WTC11 (cell line): Measurements from ENCODE around the gene SVIL. TPM values are rescaled to one million over a fixed set of nuclear protein-coding genes. Genes with fewer than 3 reads are reported as not detected.

Source experiments
- ATAC-seq: fragments of 200-7000 bp; cut with Tn5 transposase; 2 replicates; pipeline ENCODE4 v1.10.0; 2021; ENCODE audit warnings: mild to moderate bottlenecking, moderate library complexity
- CTCF ChIA-PET: fragments of 300-600 bp; sonication (Branson Sonifier 250); formaldehyde crosslinking; loops from one replicate; lab custom pipeline; 2021; ENCODE audit warnings: antibody characterized with exemption; lab: Charles Lee
- POLR2A ChIA-PET: fragments of 350-600 bp; sonication (Branson Sonifier 250); formaldehyde crosslinking; loops from one replicate; lab custom pipeline; 2021; ENCODE audit warnings: antibody characterized with exemption; lab: Charles Lee
- DNase-seq: peaks from one replicate; pipeline ENCODE4 v3.0.0; 2021; ENCODE audit warnings: low spot score
- H3K27ac Mint-ChIP-seq: 2 replicates; pipeline ENCODE4 v1.8.0; 2021; ENCODE audit warnings: mixed read lengths
- H3K27me3 Mint-ChIP-seq: 2 replicates; pipeline ENCODE4 v1.8.0; 2021; ENCODE audit warnings: low read depth, mild to moderate bottlenecking, moderate library complexity, mixed read lengths
- H3K36me3 Mint-ChIP-seq: 2 replicates; pipeline ENCODE4 v1.8.0; 2021; ENCODE audit warnings: mixed read lengths
- H3K4me1 Mint-ChIP-seq: 2 replicates; pipeline ENCODE4 v1.8.0; 2022; ENCODE audit warnings: mixed read lengths
- H3K4me3 Mint-ChIP-seq: 2 replicates; pipeline ENCODE4 v1.8.0; 2021; ENCODE audit warnings: mild to moderate bottlenecking, moderate library complexity, mixed read lengths
- H3K9me3 Mint-ChIP-seq: 2 replicates; pipeline ENCODE4 v1.8.0; 2021; ENCODE audit warnings: mixed read lengths
- ATF1 ChIP-seq: sonication (generic); formaldehyde crosslinking; IDR thresholded peaks from 2 replicates; pipeline ENCODE4 v1.8.1; 2023; ENCODE audit warnings: mild to moderate bottlenecking, moderate library complexity, missing genetic modification reagents
- E2F5 ChIP-seq: sonication (generic); formaldehyde crosslinking; IDR thresholded peaks from 2 replicates; pipeline ENCODE4 v1.8.1; 2022; ENCODE audit warnings: mild to moderate bottlenecking, moderate library complexity, missing genetic modification reagents
- EMX1 ChIP-seq: fragments of 250-450 bp; sonication (Bioruptor Pico); IDR thresholded peaks from 2 replicates; pipeline ENCODE4 v1.8.0; 2021; ENCODE audit warnings: mild to moderate bottlenecking
- ESRRA ChIP-seq: sonication (generic); formaldehyde crosslinking; IDR thresholded peaks from 2 replicates; pipeline ENCODE4 v1.8.1; 2022; ENCODE audit warnings: mild to moderate bottlenecking, missing genetic modification reagents, borderline replicate concordance
- ETV6 ChIP-seq: sonication (generic); formaldehyde crosslinking; IDR thresholded peaks from 2 replicates; pipeline ENCODE4 v1.8.1; 2022; ENCODE audit warnings: mild to moderate bottlenecking, missing genetic modification reagents
- FOXP1 ChIP-seq: sonication (generic); formaldehyde crosslinking; IDR thresholded peaks from 2 replicates; pipeline ENCODE4 v1.8.0; 2022; ENCODE audit warnings: missing genetic modification reagents, mild to moderate bottlenecking, moderate library complexity, borderline replicate concordance
- GABPB1 ChIP-seq: sonication (generic); formaldehyde crosslinking; IDR thresholded peaks from 2 replicates; pipeline ENCODE4 v1.8.1; 2023; ENCODE audit warnings: mild to moderate bottlenecking, missing genetic modification reagents
- GRHL2 ChIP-seq: fragments of 250-450 bp; sonication (Bioruptor Pico); IDR thresholded peaks from 2 replicates; pipeline ENCODE4 v1.8.0; 2022; ENCODE audit warnings: mild to moderate bottlenecking, moderate library complexity; ENCODE audit not compliant: insufficient replicate concordance, severe bottlenecking
- HMGA2 ChIP-seq: fragments of 250-450 bp; sonication (Bioruptor Pico); IDR thresholded peaks from 2 replicates; pipeline ENCODE4 v1.4.0; 2021; ENCODE audit warnings: mild to moderate bottlenecking, moderate library complexity
- JUN ChIP-seq: sonication (generic); formaldehyde crosslinking; IDR thresholded peaks from 2 replicates; pipeline ENCODE4 v1.8.0; 2023; ENCODE audit warnings: mild to moderate bottlenecking, missing genetic modification reagents
- MYBL2 ChIP-seq: sonication (generic); formaldehyde crosslinking; IDR thresholded peaks from 2 replicates; pipeline ENCODE4 v1.8.1; 2023; ENCODE audit warnings: mild to moderate bottlenecking, moderate library complexity, missing genetic modification reagents
- NR2C2 ChIP-seq: sonication (generic); formaldehyde crosslinking; IDR thresholded peaks from 2 replicates; pipeline ENCODE4 v1.8.0; 2022; ENCODE audit warnings: mild to moderate bottlenecking, missing genetic modification reagents
- NR3C1 ChIP-seq: sonication (generic); formaldehyde crosslinking; conservative IDR thresholded peaks from 2 replicates; pipeline ENCODE4 v1.8.1; 2023; ENCODE audit warnings: low read depth, mild to moderate bottlenecking, missing genetic modification reagents
- PRDM15 ChIP-seq: sonication (generic); formaldehyde crosslinking; IDR thresholded peaks from 2 replicates; pipeline ENCODE4 v1.8.0; 2022; ENCODE audit warnings: missing genetic modification reagents
- SP1 ChIP-seq: sonication (generic); formaldehyde crosslinking; conservative IDR thresholded peaks from 2 replicates; pipeline ENCODE4 v1.8.1; 2022; ENCODE audit warnings: missing genetic modification reagents
- TCF7 ChIP-seq: sonication (generic); formaldehyde crosslinking; IDR thresholded peaks from 2 replicates; pipeline ENCODE4 v1.8.0; 2022; ENCODE audit warnings: mild to moderate bottlenecking, low read depth, missing genetic modification reagents, moderate library complexity
- TEAD4 ChIP-seq: sonication (generic); formaldehyde crosslinking; IDR thresholded peaks from 2 replicates; pipeline ENCODE4 v1.8.0; 2022; ENCODE audit warnings: mild to moderate bottlenecking, missing genetic modification reagents
- TP53 ChIP-seq: sonication (generic); formaldehyde crosslinking; IDR thresholded peaks from 2 replicates; pipeline ENCODE4 v1.8.1; 2023; ENCODE audit warnings: mild to moderate bottlenecking, missing genetic modification reagents
- ZNF396 ChIP-seq: fragments of 250-450 bp; sonication (Bioruptor Pico); IDR thresholded peaks from 2 replicates; pipeline ENCODE4 v1.8.0; 2021; ENCODE audit warnings: mild to moderate bottlenecking, moderate library complexity, borderline replicate concordance
- ZNF671 ChIP-seq: fragments of 250-450 bp; sonication (Bioruptor Pico); IDR thresholded peaks from 2 replicates; pipeline ENCODE4 v1.8.0; 2021; ENCODE audit warnings: mild to moderate bottlenecking
- total RNA-seq: library from RNA; stranded (reverse); gene quantifications from 3 replicates; pipeline ENCODE4 v1.2.3, GENCODE V29; 2021
- TF ChIP-seq, protein P1 (sequence below): sonication (generic); formaldehyde crosslinking; IDR thresholded peaks from 2 replicates; pipeline ENCODE4 v1.8.0; 2023; ENCODE audit warnings: mild to moderate bottlenecking, missing genetic modification reagents
- TF ChIP-seq, protein P2 (sequence below): sonication (generic); formaldehyde crosslinking; IDR thresholded peaks from 2 replicates; pipeline ENCODE4 v1.8.0; 2022; ENCODE audit warnings: mild to moderate bottlenecking, missing genetic modification reagents

SVIL gene
- total RNA-seq, 1 experiment from 2014 or later, result 27.1 TPM

DNA sequence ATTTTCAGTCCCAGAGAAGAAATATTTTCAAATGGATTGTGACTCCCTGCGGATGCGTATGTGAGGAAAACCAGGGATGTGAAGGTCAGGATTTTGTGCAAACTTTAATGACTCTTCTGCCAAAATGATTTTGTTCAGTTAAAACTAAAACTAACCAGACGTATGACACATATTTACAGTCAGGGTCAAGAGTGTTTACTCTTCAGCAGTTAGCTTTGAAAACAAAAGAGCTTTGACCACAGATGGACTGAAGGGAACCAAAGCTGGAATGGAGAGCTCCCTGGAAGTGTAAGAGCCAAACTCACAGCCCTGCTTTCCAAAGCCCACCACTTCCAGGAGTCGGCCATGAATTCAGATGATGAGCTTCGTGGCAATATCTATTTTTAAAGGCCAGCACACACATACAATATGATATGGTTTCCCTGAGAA, 15.5 kb downstream of the SVIL start:
- Mint-ChIP-seq H3K27me3 (no peaks in the 10 kb centered on the region), H3K4me1 (peaks cover 46% of the 10 kb centered on the region), H3K27ac (peak overlapping the region; percentile 67), H3K36me3 (peaks cover 2% of the 10 kb centered on the region; the same call in 1 of the 2 replicates), H3K9me3 (peaks cover 9% of the 10 kb centered on the region; the same call in 1 of the 2 replicates), H3K4me3 (no peak overlapping the region)
- CTCF ChIA-PET, result interaction anchor here (0.7 to 2.2 kb wide), 6 partner anchors 10 to 116 kb away, joined by 3 to 12 read pairs (median 4); no protein-coding TSS in a partner anchor
- no peak for DNase-seq
- ATAC-seq, result no peak
- POLR2A ChIA-PET, result interaction anchor here (1.1 to 1.4 kb wide), 2 partner anchors 9 kb away, joined by 3 to 4 read pairs; no protein-coding TSS in a partner anchor
- TF ChIP-seq GRHL2 (CRISPR knock-in tag) (no peak), ESRRA (CRISPR knock-in tag) (no peak), ZNF396 (CRISPR knock-in tag) (no peak), ATF1 (CRISPR knock-in tag) (no peak), TCF7 (CRISPR knock-in tag) (no peak), E2F5 (CRISPR knock-in tag) (no peak), NR2C2 (no peak), ETV6 (no peak), ZNF671 (CRISPR knock-in tag) (no peak), FOXP1 (no peak), PRDM15 (no peak), NR3C1 (CRISPR knock-in tag) (no peak), EMX1 (CRISPR knock-in tag) (no peak), SP1 (CRISPR knock-in tag) (no peak), JUN (no peak)
- TF ChIP-seq, protein P1, sequence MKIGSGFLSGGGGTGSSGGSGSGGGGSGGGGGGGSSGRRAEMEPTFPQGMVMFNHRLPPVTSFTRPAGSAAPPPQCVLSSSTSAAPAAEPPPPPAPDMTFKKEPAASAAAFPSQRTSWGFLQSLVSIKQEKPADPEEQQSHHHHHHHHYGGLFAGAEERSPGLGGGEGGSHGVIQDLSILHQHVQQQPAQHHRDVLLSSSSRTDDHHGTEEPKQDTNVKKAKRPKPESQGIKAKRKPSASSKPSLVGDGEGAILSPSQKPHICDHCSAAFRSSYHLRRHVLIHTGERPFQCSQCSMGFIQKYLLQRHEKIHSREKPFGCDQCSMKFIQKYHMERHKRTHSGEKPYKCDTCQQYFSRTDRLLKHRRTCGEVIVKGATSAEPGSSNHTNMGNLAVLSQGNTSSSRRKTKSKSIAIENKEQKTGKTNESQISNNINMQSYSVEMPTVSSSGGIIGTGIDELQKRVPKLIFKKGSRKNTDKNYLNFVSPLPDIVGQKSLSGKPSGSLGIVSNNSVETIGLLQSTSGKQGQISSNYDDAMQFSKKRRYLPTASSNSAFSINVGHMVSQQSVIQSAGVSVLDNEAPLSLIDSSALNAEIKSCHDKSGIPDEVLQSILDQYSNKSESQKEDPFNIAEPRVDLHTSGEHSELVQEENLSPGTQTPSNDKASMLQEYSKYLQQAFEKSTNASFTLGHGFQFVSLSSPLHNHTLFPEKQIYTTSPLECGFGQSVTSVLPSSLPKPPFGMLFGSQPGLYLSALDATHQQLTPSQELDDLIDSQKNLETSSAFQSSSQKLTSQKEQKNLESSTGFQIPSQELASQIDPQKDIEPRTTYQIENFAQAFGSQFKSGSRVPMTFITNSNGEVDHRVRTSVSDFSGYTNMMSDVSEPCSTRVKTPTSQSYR (CRISPR knock-in tag), result no peak

DNA sequence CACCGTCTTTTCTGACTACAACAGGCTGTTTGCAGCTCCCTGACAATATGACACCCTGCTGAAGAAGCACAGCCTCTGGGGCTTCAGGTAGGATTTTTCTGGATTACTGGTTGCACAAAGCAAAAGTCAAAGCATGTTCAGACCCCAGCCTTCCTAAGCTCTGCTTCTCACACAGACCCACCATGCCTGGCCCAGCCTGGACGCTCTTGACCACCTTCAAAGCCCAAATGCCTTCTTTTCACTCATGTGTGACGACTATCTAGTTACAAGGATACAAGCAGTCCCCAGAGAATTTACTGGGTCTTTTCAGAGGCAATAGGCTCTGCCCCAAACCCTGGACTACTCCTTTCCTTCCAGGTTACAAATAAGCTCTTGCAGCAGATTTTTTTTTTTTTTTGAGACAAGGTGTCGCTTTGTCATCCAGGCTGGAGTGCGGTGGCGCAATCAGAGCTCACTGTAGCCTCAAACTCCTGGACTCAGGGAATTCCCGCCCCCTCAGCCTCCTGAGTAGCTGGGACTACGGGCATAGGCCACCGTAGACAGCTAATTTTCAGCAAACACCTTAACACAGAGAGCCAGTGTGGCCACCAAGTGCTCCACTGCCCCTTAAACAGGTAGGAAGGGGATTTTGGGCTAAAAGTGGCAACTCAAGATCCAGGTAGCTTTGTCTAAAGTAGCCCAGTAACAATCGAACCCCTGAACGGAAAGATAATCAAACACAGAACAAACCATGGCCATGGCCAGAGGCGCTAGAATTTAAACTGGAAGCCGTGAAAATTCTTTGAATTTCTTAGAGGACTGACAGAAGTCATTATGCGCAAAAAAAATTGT, 16.2 kb downstream of the SVIL start:
- H3K27ac Mint-ChIP-seq, result peak overlapping the region; percentile 67
- TF ChIP-seq HMGA2 (no peak), FOXP1 (no peak), TP53 (CRISPR knock-in tag) (no peak), TEAD4 (CRISPR knock-in tag) (no peak), GABPB1 (CRISPR knock-in tag) (peak; percentile 48), MYBL2 (CRISPR knock-in tag) (no peak)
- TF ChIP-seq, protein P2, sequence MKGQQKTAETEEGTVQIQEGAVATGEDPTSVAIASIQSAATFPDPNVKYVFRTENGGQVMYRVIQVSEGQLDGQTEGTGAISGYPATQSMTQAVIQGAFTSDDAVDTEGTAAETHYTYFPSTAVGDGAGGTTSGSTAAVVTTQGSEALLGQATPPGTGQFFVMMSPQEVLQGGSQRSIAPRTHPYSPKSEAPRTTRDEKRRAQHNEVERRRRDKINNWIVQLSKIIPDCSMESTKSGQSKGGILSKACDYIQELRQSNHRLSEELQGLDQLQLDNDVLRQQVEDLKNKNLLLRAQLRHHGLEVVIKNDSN (CRISPR knock-in tag), result no peak
- peak; percentile 55 for ATAC-seq
- DNase-seq, result no peak
- no peak overlapping the region for H3K4me3 Mint-ChIP-seq
- peaks cover 3% of the 10 kb centered on the region; the same call in 1 of the 2 replicates for H3K36me3 Mint-ChIP-seq
- POLR2A ChIA-PET, result interaction anchor here (0.5 to 1.4 kb wide), 5 partner anchors 8 to 461 kb away, joined by 3 to 5 read pairs (median 4); no protein-coding TSS in a partner anchor
- CTCF ChIA-PET, result interaction anchor here (0.6 to 2.2 kb wide), 7 partner anchors 10 to 117 kb away, joined by 3 to 12 read pairs (median 3); no protein-coding TSS in a partner anchor
- H3K27me3 Mint-ChIP-seq, result no peaks in the 10 kb centered on the region
- H3K9me3 Mint-ChIP-seq, result peaks cover 10% of the 10 kb centered on the region; the same call in 1 of the 2 replicates
- H3K4me1 Mint-ChIP-seq, result peaks cover 46% of the 10 kb centered on the region
